PFSK-1 (cell line): Measurements from ENCODE around the gene GPR55.

Experiments
- FOXP2 ChIP-seq: optimal IDR thresholded peaks from 2 replicates; pipeline ENCODE3; 2011; ENCODE audit warnings: borderline replicate concordance, control low read depth, inconsistent platforms; ENCODE audit not compliant: insufficient read depth; ENCODE audit errors: extremely low read length, extremely low read depth
- POLR2AphosphoS5 ChIP-seq: IDR thresholded peaks from 2 replicates; pipeline ENCODE4 v1.6.1; 2012; ENCODE audit warnings: low read depth, mild to moderate bottlenecking, control low read depth, low read length, moderate library complexity
- SIN3A ChIP-seq: IDR thresholded peaks from 2 replicates; pipeline ENCODE4 v1.6.1; 2012; ENCODE audit warnings: mild to moderate bottlenecking, low read length, moderate library complexity, borderline replicate concordance; ENCODE audit not compliant: insufficient read depth
- TAF1 ChIP-seq: IDR thresholded peaks from 2 replicates; pipeline ENCODE4 v1.6.1; 2012; ENCODE audit warnings: low read length, control low read depth, borderline replicate concordance; ENCODE audit not compliant: insufficient read depth
- TF ChIP-seq, protein P1 (sequence below), 2 experiments: IDR thresholded peaks; 2 replicates each; pipeline versions ENCODE4 v1.6.1 to v1.8.0; 2011 to 2012; ENCODE audit warnings: low read depth in 2 of 2, low read length in 2 of 2, control low read depth in 1 of 2, inconsistent platforms in 1 of 2, mild to moderate bottlenecking in 1 of 2, moderate library complexity in 1 of 2; ENCODE audit not compliant: insufficient read depth in 1 of 2

Gene GPR55

DNA sequence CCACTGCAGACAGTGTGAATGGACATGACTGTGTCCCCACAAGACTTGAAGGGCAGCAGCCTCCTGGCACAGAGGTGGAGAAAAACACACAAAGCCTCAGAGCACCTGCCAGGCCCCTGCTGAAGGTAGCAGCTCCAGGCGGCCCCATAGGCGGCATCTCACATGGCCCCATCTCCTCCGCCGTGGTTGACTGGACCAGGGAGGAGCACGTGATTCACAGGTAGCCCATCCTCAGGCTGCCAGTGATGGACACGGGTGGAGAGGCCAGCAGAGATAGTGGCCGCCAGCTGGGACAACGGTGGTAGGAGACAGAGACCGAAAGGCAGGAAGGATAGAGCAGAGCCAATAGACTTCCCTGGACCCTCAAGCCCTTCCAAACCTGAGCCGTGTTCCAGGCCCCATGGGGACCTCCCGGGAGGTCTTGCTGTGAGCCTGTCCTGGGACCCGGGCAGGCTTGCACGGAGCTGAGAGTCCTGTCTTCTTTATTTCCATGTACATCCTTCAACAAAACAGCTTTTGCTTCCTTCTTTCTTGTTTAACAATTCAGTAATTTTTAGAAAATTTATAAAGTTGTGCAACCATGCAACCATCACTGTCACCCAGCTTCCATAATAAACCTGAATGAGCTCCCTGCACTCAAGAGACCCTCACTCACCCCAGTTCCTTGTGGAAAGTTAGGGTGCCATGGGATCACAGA lies 26.9 kb downstream of the GPR55 start:
- TF ChIP-seq FOXP2: no peak
- no peak for TF ChIP-seq SIN3A
- TF ChIP-seq, protein P1, sequence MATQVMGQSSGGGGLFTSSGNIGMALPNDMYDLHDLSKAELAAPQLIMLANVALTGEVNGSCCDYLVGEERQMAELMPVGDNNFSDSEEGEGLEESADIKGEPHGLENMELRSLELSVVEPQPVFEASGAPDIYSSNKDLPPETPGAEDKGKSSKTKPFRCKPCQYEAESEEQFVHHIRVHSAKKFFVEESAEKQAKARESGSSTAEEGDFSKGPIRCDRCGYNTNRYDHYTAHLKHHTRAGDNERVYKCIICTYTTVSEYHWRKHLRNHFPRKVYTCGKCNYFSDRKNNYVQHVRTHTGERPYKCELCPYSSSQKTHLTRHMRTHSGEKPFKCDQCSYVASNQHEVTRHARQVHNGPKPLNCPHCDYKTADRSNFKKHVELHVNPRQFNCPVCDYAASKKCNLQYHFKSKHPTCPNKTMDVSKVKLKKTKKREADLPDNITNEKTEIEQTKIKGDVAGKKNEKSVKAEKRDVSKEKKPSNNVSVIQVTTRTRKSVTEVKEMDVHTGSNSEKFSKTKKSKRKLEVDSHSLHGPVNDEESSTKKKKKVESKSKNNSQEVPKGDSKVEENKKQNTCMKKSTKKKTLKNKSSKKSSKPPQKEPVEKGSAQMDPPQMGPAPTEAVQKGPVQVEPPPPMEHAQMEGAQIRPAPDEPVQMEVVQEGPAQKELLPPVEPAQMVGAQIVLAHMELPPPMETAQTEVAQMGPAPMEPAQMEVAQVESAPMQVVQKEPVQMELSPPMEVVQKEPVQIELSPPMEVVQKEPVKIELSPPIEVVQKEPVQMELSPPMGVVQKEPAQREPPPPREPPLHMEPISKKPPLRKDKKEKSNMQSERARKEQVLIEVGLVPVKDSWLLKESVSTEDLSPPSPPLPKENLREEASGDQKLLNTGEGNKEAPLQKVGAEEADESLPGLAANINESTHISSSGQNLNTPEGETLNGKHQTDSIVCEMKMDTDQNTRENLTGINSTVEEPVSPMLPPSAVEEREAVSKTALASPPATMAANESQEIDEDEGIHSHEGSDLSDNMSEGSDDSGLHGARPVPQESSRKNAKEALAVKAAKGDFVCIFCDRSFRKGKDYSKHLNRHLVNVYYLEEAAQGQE (IDR thresholded peaks at IDR 0.05; ENCODE audit: insufficient read depth in 1 of 2, low read depth in 2 of 2, low read length in 2 of 2): no peak
- no peak for TF ChIP-seq POLR2AphosphoS5
- no peak for TF ChIP-seq TAF1

DNA sequence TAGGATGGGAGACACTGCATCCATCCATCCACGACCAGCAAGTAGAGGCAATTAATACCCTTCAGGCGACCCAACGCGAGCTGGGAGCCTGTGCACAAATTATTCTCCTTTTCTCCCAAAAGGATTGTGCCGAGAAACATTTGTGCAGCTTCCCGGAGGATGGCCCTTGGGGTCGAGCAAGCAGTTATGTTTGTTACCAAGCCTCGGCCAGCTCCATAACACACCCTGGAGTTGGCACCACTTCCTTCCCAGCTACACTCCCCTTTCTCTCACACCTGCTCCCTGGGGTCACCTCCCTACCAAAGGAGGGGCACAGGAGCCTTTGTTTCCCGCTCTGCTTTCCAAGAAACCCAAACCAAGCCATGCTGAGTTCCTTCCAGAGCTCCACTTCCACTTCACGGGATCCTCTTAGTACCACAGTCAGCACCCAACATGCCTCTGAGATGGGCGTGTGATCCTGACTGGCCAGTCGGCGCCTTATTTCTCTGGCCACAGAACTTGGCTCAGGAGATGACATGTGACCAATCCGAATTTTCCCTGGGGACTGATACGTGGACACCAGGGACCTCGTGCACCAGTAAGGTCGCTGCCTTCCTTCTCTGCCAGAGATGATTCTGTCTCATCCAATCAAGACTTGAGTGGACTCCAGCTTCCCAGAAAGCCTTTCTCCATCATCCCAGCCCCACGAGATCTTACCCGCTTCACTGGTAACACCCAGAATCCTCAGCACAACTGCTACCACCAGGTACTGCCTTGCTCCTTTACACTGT lies 28.5 kb downstream of the GPR55 start:
- TF ChIP-seq POLR2AphosphoS5 (no peak), TAF1 (no peak), SIN3A (no peak)
- TF ChIP-seq, protein P1 (IDR thresholded peaks at IDR 0.05; ENCODE audit: insufficient read depth in 1 of 2, low read depth in 2 of 2, low read length in 2 of 2): no peak

DNA sequence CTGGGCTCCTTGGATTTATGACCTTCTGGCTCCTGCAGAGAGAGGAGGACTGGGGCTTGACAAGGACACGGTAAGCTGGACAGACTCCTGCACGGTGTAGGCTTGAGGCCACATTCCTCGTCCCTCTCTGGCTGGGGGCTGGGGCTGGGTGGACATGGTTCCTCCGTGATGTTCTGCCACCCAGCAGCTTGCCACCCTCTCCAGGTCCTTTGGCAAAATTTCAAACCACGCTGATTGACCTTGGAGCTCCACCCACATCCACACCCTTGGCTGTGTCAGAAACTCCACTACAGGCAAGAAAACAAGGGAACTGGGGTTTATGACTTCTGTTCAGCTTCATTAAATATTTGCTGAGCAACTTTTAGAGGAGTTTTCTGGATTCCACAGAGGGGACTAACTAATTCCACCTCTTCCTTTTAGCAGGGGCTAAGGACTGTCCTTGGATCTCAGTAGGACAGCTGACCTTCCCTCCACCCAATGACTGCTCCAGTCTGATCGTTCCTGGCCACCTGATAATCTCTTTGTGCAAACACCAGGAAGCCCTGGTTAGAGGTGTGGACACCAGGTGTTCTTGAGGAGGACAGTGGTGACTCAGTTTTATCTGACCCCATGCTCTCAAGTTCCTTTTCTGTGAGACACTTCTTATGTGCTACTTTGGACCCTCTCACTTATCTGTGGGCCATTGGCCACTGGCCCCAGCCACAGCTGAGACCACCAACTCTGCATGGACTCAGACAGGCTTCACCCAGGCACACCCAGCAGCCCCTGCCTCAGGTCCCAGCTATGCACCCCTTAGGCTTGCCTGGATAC lies 29.3 kb downstream of the GPR55 start:
- TF ChIP-seq, protein P1 (IDR thresholded peaks at IDR 0.05; ENCODE audit: insufficient read depth in 1 of 2, low read depth in 2 of 2, low read length in 2 of 2): no peak
- TF ChIP-seq TAF1: no peak
- TF ChIP-seq SIN3A: no peak
- no peak for TF ChIP-seq POLR2AphosphoS5
- no peak for TF ChIP-seq FOXP2

DNA sequence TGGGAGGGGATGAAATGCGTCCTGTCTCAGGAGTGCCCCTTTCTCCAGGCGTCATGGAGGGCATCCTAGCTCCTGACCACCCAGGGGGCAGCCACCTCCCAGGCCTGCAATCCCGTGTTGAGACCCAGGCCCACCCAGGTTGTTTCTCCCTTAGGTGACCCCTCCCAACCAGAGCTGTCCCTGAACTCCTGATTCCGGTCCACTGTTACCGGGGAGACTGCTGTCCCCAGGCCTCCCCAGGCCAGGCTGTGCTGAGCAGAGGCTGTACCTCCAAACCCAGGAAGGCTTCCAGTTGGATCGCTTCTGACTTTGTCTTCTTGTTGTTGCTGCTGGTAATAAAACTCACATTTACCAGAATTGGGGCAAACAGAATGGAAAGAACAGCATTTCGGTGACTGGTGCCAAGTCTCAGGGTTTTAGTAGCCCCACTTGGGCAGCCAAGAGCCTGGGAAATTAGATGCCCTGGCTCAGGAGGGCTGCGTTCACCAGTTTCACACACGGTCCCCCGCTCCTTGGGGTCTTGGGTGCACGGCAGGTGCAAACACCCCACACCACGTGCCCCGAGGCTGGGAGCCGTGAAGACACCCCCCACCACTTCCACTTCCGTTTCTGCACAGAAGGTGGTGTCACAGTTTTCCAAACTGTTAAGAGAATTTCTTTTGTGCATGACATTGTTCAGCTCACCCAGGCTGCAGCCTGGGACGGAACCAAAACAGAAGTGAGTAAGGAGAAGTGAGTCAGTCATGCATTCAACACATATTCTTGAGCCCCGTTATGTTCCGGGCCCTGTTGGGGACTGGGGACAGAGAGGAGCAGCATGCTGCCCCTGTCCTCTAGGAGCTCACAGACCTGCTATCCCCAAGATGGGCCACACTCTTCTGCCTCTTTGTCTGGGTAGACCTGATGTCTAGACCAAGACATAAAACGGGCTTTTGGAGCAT lies 30.9 kb downstream of the GPR55 start:
- TF ChIP-seq POLR2AphosphoS5 (no peak), FOXP2 (no peak), SIN3A (no peak), TAF1 (no peak)
- TF ChIP-seq, protein P1 (IDR thresholded peaks at IDR 0.05; ENCODE audit: insufficient read depth in 1 of 2, low read depth in 2 of 2, low read length in 2 of 2): no peak
